Endothelial cell of umbilical vein (primary cell): ENCODE results near the gene PPFIA2. TPM values are rescaled to one million over a fixed set of nuclear protein-coding genes. Genes with fewer than 3 reads are reported as not detected.

Source experiments
- BruUV-seq: library from RNA; stranded (reverse); fragments of 400-500 nt; replicated peaks from 2 replicates; lab custom pipeline; 2021; lab: Mats Ljungman, UMichigan
- CTCF ChIA-PET: fragments of 300-600, 350-600 bp; sonication (Branson Sonifier 250); formaldehyde crosslinking; loops from one replicate; lab custom pipeline; 2021; ENCODE audit warnings: antibody characterized with exemption, inconsistent platforms; lab: Charles Lee
- POLR2A ChIA-PET: fragments of 300-600, 350-600 bp; sonication (Branson Sonifier 250); formaldehyde crosslinking; loops from one replicate; lab custom pipeline; 2021; ENCODE audit warnings: antibody characterized with exemption, inconsistent platforms; lab: Charles Lee
- DNase-seq: peaks from one replicate; pipeline ENCODE4 v3.0.0-alpha.2; 2011; ENCODE audit warnings: low read depth, low spot score
- FAIRE-seq: peaks from 2 replicates; lab custom pipeline; 2011; peaks lifted over from hg19 to GRCh38; lab: Jason Lieb, UNC
- H2AFZ ChIP-seq: 2 replicates; pipeline ENCODE4 v1.6.0; 2012; ENCODE audit warnings: low read depth, low read length, control low read depth, inconsistent platforms
- H3K27ac ChIP-seq: 2 replicates; pipeline ENCODE4 v1.5.1; 2011; ENCODE audit warnings: low read depth, mild to moderate bottlenecking, control low read depth, low read length, moderate library complexity; ENCODE audit not compliant: insufficient read depth
- H3K27me3 ChIP-seq, 2 experiments: 2 replicates each; pipeline versions ENCODE4 v1.6.0 to v1.6.1; 2011; ENCODE audit warnings: low read length in 2 of 2, mixed read lengths in 1 of 2; ENCODE audit not compliant: control insufficient read depth in 2 of 2, insufficient read depth in 2 of 2
- H3K36me3 ChIP-seq, 2 experiments: 2 replicates in 1 of 2; 3 replicates in 1 of 2; pipeline ENCODE4 v1.5.1; 2011; ENCODE audit warnings: low read length in 2 of 2, mild to moderate bottlenecking in 1 of 2, moderate library complexity in 1 of 2; ENCODE audit not compliant: control insufficient read depth in 2 of 2, insufficient read depth in 2 of 2; ENCODE audit errors: extremely low read depth in 1 of 2
- H3K4me1 ChIP-seq: 3 replicates; pipeline ENCODE4 v1.5.1; 2011; ENCODE audit warnings: mild to moderate bottlenecking, low read length; ENCODE audit not compliant: control insufficient read depth, insufficient read depth; ENCODE audit errors: extremely low read depth
- H3K4me2 ChIP-seq: 2 replicates; pipeline ENCODE4 v1.6.1; 2011; ENCODE audit warnings: low read length, control low read depth, mixed read lengths; ENCODE audit not compliant: insufficient read depth
- H3K4me3 ChIP-seq, 3 experiments: fragments of 200-600 bp in 1 of 3; sonication (generic), shearing (Covaris generic) in 1 of 3; replicated peaks in 1 of 3; 2 replicates each; pipeline ENCODE4 v1.5.1; 2011 to 2016; ENCODE audit warnings: control low read depth in 3 of 3, low read length in 3 of 3, mild to moderate bottlenecking in 2 of 3, inconsistent platforms in 1 of 3, low read depth in 1 of 3, moderate library complexity in 1 of 3; ENCODE audit not compliant: insufficient read depth in 1 of 3
- H3K79me2 ChIP-seq: 2 replicates; pipeline ENCODE4 v1.6.0; 2012; ENCODE audit warnings: low read length, inconsistent platforms; ENCODE audit not compliant: control insufficient read depth, insufficient read depth
- H3K9ac ChIP-seq: replicated peaks from 2 replicates; pipeline ENCODE3; 2011; ENCODE audit warnings: low read length, control low read depth; ENCODE audit not compliant: insufficient read depth; ENCODE audit errors: extremely low read depth
- H3K9me1 ChIP-seq: replicated peaks from 3 replicates; pipeline ENCODE4 v1.6.0; 2011; ENCODE audit warnings: mild to moderate bottlenecking, low read length; ENCODE audit not compliant: control insufficient read depth, insufficient read depth; ENCODE audit errors: extremely low read depth
- H3K9me3 ChIP-seq: replicated peaks from 2 replicates; pipeline ENCODE4 v1.5.1; 2012; ENCODE audit warnings: low read length, inconsistent platforms; ENCODE audit not compliant: control insufficient read depth, insufficient read depth
- H4K20me1 ChIP-seq: replicated peaks from 2 replicates; pipeline ENCODE3; 2011; ENCODE audit warnings: mild to moderate bottlenecking, low read length; ENCODE audit not compliant: control insufficient read depth, insufficient read depth; ENCODE audit errors: extremely low read depth
- CTCF ChIP-seq, 2 donors: IDR thresholded peaks; 1 replicate in 1 of 2; 2 replicates in 1 of 2; pipeline ENCODE4 v1.5.1; 2011; ENCODE audit warnings: low read length in 2 of 2, mild to moderate bottlenecking in 2 of 2, moderate library complexity in 2 of 2, control low read depth in 1 of 2, inconsistent platforms in 1 of 2, low read depth in 1 of 2; ENCODE audit not compliant: insufficient read depth in 1 of 2; ENCODE audit errors: extremely low read depth in 1 of 2
- EZH2 ChIP-seq: IDR thresholded peaks from 2 replicates; pipeline ENCODE4 v1.6.1; 2012; ENCODE audit warnings: borderline replicate concordance, low read depth, mild to moderate bottlenecking, moderate library complexity, low read length, inconsistent platforms; ENCODE audit not compliant: severe bottlenecking
- FOS ChIP-seq: IDR thresholded peaks from 2 replicates; pipeline ENCODE4 v1.6.1; 2011; ENCODE audit warnings: mild to moderate bottlenecking, low read length, moderate library complexity, borderline replicate concordance; ENCODE audit not compliant: insufficient read depth
- GATA2 ChIP-seq: IDR thresholded peaks from 2 replicates; pipeline ENCODE4 v1.7.0; 2011; ENCODE audit warnings: low read depth, mild to moderate bottlenecking, moderate library complexity, mixed read lengths, low read length; ENCODE audit not compliant: insufficient read length, insufficient read depth
- JUN ChIP-seq: IDR thresholded peaks from 2 replicates; pipeline ENCODE4 v1.6.1; 2011; ENCODE audit warnings: borderline replicate concordance, low read depth; ENCODE audit not compliant: insufficient read length, insufficient read depth
- MAX ChIP-seq: IDR thresholded peaks from 2 replicates; pipeline ENCODE4 v1.6.1; 2011; ENCODE audit not compliant: insufficient read depth, insufficient read length
- MYC ChIP-seq: IDR thresholded peaks from one replicate; pipeline ENCODE4 v1.6.1; 2011; ENCODE audit warnings: mild to moderate bottlenecking, low read depth, low read length
- POLR2A ChIP-seq: IDR thresholded peaks from 2 replicates; pipeline ENCODE4 v1.6.1; 2012; ENCODE audit warnings: low read depth, mild to moderate bottlenecking, control low read depth, low read length
- POLR2AphosphoS5 ChIP-seq: IDR thresholded peaks from 2 replicates; pipeline ENCODE4 v1.6.1; 2012; ENCODE audit warnings: low read depth, mild to moderate bottlenecking, control low read depth, low read length, moderate library complexity; ENCODE audit not compliant: insufficient read depth
- dilution Hi-C: fragments of 300-500 bp; cut with MboI; formaldehyde crosslinking; loops from one replicate; pipeline ENCODE4 v1.15.0; 2019; ENCODE audit warnings: low sequenced_read_pairs; ENCODE audit not compliant: extremely low pct_ligation_motif_present
- intact Hi-C: fragments of 100-400 bp; cut with micrococcal nuclease; formaldehyde crosslinking; loops from one replicate; pipeline ENCODE4 v1.10.0; 2022
- polyA plus RNA-seq, 4 experiments: library from polyadenylated mRNA; depleted of rRNA in 3 of 4; stranded (reverse) in 3 of 4; unstranded in 1 of 4; fragments of >200 nt; gene quantifications; 2 replicates each; pipeline versions ENCODE4 v1.2.1 to v1.2.3, GENCODE V29; 2011 to 2012; ENCODE audit warnings: missing spikeins in 1 of 4
- total RNA-seq: library from RNA; stranded (reverse); gene quantifications from 2 replicates; pipeline ENCODE4 v1.2.3, GENCODE V29; 2021

PPFIA2 gene
- total and polyA plus RNA-seq, 2 donors (not counting 3 experiments of a cell fraction or from before 2014, with no cell fraction given), result not detected

- no peak overlapping the region for H3K27ac ChIP-seq
- H3K4me3 ChIP-seq, result no peak overlapping the region
- no peaks in the 10 kb centered on the region for H3K27me3 ChIP-seq
- H3K9me1 ChIP-seq, result no peaks in the 10 kb centered on the region
- no peaks in the 10 kb centered on the region for H3K9me3 ChIP-seq
- no peak overlapping the region for H3K9ac ChIP-seq
- DNase-seq (no peak), FAIRE-seq (no peak)
- H2AFZ ChIP-seq, result no peak overlapping the region
- H4K20me1 ChIP-seq, result no peaks in the 10 kb centered on the region
- no peaks in the 10 kb centered on the region for H3K36me3 ChIP-seq
- dilution Hi-C loops, result no loop called here
- ChIA-PET CTCF (no interaction called here), POLR2A (no interaction called here)
- no TSS peak for BruUV-seq
- no peaks in the 10 kb centered on the region for H3K79me2 ChIP-seq
- intact Hi-C loops, result no loop called here
- no peaks in the 10 kb centered on the region for H3K4me1 ChIP-seq
- TF ChIP-seq MYC (no peak), POLR2A (no peak), FOS (no peak)
- H3K4me2 ChIP-seq, result no peak overlapping the region
Observed at GRCh38 chr12:81360916-81361315, 398.2 kb downstream of the PPFIA2 start.

- no peaks in the 10 kb centered on the region for H4K20me1 ChIP-seq
- intact Hi-C loops, result no loop called here
- H3K4me2 ChIP-seq, result no peak overlapping the region
- FAIRE-seq, result no peak
- no peak overlapping the region for H3K27ac ChIP-seq
- TF ChIP-seq MYC, result no peak
- no peak for TF ChIP-seq JUN
- no peak for TF ChIP-seq EZH2
- TF ChIP-seq POLR2A, result no peak
- no peak for TF ChIP-seq CTCF (IDR thresholded peaks at IDR 0.05; ENCODE audit: extremely low read depth in 1 of 2, insufficient read depth in 1 of 2, low read depth in 1 of 2, low read length in 2 of 2)
- no peak for TF ChIP-seq FOS
- TF ChIP-seq POLR2AphosphoS5, result no peak
- no peak for TF ChIP-seq GATA2
- no peak for TF ChIP-seq MAX
- no peaks in the 10 kb centered on the region for H3K9me3 ChIP-seq
- CTCF ChIA-PET, result interaction anchor here (1.2 to 1.8 kb wide), 3 partner anchors 9 to 21 kb away, joined by 3 to 5 read pairs (median 4); no protein-coding TSS in a partner anchor
- dilution Hi-C loops, result no loop called here
- H3K9ac ChIP-seq, result no peak overlapping the region
- no peaks in the 10 kb centered on the region for H3K36me3 ChIP-seq
- no peak for DNase-seq
- POLR2A ChIA-PET, result no interaction called here
- H3K4me3 ChIP-seq, result no peak overlapping the region
- H3K27me3 ChIP-seq, result no peaks in the 10 kb centered on the region
- no peaks in the 10 kb centered on the region for H3K4me1 ChIP-seq
- no peaks in the 10 kb centered on the region for H3K9me1 ChIP-seq
- no peaks in the 10 kb centered on the region for H3K79me2 ChIP-seq
- BruUV-seq, result no TSS peak
- H2AFZ ChIP-seq, result no peak overlapping the region
Observed at GRCh38 chr12:81359736-81360135, 399.4 kb downstream of the PPFIA2 start.
